ENCODE data around the gene FPR1.

The FPR1 gene

DNA sequence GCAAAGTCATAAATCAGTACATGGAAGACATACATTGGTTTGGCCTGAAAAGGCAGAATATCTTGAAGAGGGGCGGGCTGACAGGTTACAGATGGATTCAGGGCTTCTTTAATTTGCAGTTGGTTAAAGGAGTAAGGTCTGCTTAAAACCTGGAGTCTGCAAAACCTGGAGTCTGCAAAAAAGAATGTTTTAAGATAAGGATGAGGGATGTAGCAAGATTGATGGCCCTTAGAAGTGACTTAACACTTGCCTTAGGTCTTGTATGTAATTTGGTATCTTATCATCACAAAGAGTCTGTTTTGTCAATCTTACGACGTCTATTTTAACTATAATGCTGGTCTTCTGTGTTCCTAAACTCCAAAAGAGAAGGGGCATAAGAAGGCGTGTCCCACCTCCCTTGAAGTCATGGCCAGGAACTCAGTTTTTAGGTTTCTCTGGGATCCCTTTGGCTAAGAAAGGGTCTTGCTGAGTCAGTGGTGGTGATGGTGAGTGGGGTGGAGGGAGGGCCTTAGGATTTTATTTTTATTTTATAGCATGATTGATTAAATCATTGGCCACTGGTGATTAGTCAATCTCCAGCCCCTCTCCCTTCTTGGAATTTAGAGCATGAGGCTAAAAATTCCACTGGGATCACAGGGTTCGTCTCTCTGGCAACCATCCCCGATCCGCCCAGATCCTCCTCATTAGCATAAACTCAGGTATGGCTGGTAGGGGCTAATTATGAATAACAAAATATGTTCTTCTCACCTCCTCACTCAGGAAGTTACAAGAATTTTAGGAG, 17.7 kb downstream of the FPR1 start:
- no peak for FAIRE-seq

DNA sequence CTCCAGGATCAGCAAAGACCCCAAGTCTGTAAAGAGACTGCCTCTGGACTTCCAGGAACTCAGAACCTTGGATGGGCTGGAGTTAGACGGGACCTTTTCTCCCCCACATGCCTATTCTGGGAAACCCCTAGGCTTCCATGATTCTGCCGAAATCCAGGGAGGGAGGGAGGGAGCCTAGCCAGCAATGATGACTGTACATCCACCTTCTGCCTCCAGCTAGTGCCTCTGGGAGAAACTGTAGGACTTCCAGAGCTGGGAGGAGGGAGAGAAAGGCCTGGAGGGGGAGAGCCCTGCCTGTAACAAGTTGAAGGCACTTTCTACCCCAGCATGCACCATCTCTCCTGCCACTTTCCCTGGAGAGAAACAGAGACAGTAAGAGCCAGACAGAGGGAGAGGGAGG, 21.9 kb downstream of the FPR1 start:
- no peak for FAIRE-seq

DNA sequence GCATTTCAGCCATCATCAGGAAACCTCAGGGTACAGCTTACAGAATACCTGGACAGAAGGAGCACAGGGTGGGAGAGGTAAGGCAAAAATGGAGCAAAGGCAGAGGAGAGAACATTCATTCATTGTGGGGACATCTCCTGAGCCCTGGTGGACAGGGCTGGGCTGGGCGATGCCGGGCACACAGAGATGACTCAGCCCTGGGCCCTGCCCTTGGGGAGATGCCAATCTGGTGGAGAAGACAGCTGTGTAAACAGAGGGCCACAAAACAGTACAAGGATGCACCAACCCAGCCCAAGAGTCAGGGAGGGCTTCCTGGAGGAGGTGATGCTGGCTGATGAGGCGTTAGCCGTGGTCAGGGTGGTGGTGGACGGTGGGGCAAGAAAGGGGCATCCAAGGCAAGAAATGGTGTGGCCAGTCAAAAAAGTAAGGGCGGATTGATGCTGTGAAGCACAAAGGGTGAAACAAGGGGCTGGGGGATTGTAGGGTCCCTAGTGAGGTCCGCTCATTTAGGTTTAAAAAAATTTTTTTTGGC, 24.3 kb downstream of the FPR1 start:
- no peak for FAIRE-seq

DNA sequence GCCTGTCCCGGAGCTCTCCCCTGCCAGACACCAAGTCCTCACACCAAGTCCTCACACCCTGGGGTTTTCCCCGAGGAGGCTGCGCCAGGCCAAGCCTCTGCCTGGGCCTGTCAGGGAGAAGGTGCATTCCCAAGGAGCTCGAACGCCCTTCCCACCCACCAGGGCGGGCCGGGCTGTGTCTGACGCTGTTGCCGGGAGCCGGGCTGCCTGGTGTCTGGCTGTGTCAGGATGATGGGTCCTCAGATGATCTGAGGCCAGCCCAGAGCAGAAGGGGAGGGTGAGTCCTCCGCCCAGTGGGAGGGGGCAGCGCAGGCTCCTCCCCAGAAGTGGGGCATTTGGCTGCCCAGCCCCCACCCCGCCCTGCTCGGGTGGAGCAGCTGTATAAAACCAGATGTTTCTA, 25.6 kb downstream of the FPR1 start:
- no peak for FAIRE-seq

DNA sequence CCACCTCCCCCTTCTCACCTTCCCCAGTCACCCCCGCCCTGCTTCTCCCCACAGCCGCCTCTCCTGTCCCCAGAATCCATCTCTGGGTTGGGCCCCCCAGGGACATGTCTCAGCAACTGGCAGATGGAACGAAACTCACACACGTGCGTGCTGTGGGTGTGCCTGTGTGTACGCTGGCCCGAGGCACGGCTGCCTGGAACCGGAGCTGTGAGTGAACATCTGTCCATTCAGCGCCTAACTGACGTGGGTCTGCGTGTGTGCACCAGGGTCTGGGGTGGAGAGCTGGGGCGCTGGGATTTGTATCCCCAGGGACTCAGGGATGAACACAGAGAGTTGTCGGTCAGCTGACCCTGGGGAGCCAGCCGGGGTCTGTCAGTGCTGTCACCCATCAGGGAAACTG, 27.1 kb downstream of the FPR1 start:
- FAIRE-seq = no peak

DNA sequence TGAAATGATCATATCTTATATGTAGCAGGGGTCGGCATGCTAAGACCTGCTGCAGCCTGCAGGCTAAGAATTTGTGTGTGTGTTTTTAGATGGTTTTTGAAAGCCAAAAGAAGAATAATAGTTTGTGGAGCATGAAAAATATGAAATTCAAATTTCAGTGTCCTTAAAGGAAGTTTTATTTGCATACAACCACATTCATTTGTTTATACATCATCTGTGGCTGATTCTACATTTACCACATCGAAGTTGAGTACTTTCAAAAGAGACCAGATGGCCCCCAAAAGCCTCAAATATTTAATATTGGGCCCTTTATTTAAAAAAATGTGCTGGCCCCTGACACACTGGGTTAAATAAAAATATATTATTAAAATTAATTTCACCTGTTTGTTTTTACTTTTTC, 29.2 kb downstream of the FPR1 start:
- no peak for FAIRE-seq

DNA sequence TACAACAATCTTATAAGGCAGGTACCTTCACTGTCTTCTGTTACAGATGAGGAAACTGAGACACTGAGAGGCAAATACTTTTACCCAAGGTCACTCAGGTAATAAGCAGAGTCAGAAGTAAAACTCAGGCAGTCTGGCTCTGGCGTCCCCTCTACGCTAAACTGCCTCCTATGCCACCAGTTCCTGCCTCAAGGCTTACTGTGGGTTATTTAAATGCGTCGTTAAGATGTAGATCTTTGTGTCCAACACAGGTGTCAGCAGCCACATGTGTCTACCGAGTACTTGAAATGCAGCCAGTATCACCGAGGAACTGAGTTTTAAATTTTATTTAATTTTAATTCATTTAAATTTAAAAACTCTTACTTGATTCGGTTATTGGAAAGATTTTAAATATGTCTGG, 29.8 kb downstream of the FPR1 start:
- FAIRE-seq = no peak

DNA sequence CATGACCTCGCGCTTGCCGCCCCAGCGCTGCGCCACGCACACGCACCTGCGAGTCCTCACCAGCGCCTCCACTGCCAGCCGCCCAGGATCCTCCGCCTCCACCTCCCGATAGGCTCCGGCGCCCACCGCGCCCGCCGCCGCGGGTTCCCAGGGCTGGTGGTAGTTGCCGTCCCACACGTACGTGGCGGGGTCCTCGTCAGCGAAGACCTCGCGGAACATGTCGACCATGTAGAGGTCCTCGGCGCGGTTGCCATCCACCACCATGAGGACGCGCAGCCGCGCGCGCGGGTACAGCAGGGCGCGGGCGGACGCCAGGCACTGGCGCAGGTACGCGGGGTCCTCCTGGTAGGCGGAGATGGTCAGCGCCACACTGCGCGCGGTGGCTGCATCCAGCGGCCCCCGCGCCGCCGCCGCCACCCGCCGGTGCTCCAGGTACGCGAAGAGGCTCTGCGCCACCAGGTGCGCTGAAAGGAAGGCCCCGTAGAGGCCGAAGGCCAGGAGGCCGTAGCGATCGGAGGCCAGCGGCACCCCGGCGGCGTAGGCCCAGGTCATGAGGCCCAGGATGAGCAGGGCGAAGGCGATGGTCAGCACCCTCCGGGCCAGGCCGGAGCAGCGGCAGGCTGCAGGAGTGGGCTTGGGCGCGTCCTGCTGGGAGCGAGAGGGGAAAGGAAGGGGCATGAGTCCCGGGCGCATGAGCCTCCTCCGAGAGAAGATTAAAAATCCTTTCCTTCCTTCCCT, 32.3 kb downstream of the FPR1 start:
- no peak for FAIRE-seq

DNA sequence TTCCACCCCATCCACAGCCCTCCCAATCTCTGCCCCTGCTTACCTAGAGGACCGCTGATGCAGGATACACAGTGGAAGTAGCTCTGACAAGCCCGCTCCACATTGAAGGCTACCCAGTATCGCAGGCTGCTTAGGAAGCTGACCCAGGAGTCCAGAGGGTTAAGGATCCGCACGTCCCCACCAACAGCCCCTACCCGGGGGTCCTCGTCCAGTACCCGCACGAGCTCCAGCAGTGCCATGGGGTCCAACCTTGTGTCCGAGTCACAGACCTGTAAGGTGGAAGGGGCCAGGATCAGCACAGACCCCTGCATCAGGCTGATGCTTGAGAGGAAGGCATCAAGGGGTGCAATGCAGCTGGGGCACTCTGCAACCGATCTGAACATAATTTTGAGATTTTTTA, 34.8 kb downstream of the FPR1 start:
- FAIRE-seq = no peak

DNA sequence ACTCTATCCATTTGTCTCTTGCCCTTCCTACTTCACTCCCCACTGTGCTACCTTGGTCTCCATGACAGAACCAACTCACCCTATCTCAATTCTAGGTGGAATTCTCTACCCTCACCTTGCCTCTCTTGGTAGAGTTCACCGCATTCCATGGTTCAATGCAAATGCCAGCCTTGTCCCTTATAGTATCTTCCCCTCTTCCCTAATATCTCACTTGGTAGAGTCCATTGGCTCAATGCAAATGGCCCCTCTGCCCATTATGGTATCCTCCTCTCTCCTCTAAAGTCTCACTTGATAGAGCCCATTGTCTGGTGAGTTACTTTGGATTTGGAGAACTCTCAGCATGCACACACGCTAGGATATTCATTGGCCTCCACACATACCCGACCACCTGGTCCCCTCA, 35.8 kb downstream of the FPR1 start:
- FAIRE-seq = no peak

DNA sequence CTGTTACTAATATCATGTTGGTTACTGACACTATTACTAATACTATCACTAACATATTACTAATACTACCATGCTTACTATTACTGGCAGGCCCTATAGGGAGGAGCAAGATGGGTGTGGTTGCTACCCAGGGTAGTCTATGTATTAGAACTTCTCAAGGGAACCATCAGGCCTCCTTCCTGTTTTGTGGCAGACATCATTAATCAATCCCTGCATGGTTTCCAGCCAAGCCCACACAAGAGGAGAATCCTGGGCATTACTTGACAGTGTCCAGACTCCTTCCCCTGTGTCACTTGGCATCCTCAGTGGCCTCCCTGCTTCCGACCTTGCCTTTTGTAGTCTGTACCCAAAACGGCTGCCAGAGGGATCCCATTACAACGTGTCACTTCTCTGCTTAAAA, 36.8 kb downstream of the FPR1 start:
- no peak for FAIRE-seq

DNA sequence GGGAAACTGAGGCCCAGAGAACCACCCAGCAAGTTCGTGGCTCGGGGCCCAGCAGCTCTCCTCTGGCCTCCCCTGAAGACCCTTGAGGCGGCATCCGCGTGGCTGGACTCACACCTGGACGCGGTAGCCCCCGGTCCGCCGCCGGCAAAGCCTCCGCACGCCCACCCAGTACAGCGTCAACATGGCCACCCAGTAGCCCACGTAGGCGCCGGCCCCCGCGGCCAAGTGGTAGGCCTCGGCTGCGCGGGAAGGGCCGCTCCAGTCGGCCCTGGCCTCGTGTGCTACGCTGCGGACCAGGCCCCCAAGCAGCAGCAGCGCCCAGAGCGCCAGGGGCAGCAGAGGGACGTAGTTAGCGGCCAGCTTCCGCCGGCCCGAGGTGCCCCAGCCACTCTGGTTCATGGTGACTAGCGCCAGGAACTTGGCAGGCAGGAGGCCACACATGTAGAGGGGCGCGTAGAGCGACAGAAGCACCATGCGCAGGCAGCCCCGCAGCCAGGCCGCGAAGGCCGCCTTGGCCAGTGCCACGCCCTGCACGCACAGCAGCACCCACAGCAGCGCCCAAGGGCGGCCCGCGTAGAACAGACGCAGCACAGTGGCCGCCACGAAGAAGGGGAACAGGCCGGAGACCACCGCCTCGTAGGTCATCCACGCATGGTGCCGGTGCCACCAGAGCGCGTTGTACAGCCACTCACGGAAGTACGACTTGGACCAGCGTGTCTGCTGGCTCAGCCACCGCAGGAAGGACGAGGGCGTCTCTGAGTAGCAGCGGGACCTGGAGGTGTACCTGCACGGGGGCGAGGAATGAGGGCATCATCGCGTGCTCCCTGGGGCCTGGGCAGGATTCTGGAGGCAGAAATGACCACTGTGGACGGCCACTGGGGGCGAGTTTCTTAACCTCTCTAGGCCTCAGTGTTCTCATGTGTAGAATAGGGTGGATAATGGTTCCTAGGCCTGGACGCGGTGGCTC, 38.1 kb downstream of the FPR1 start:
- no peak for FAIRE-seq

DNA sequence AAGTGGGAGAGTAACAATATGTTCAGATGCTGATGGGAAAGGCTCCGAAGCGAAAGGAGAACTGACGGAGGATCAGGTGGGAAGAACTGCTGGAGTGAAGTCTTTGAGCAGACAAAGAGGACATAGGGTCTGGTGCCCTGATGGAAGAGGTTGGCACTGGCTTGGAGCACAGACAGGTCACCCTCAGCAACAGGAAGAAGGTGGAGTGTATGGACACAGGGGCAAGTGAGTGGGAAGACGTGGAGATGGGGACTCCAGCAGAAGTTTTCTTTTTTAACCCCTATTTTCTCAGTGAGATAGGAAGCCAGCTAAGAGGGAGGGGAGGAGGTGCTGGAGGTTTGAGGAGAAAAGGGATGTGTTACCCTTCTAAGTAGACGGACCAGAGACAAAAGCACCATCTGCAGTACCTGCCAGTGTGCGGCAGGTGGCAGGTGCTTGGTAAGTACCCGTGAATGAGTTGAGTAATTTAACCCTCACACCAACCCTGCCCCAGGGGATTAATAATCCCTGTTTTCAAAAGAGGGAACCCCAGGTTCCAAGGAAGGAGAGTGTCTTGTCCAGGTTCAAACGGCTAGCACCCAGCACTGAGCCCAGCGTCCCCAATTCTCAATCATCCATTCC, 39.1 kb downstream of the FPR1 start:
- FAIRE-seq = no peak

DNA sequence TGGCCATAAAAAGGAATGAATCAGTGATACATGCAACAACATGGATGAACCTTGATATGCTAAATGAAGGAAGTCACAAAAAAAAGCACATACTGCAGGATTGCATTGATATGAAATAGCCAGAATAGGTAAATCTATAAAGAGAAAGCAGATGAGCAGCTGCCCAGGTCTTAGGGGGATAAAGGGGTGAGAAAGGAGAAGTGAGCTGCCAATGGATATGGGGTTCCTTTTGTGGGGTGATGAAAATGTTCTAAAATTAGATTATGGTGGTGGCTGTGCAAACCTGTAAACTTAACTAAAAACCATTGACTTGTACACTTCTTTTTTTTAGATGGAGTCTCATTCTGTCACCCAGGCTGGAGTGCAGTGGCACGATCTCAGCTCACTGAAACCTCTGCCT, 40.0 kb downstream of the FPR1 start:
- FAIRE-seq = no peak

DNA sequence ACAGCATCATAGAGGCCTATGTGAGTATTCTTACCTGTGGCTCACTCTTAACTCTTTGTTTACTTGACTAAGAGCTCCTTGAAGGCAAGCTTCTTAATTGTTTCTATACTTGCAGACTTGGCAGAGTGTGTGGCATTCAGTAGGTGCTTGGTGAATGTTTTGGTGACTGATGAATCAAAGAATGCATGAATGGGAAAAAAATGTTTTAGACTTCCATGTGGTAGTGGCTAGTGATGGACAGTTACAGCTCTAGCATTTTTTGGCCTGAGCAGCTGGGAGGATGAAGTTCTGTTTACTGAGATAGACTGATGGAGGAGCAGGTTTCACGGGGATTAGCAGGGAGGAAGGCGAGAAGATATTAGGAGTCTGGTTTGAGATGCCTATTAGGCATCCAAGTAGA, 41.5 kb downstream of the FPR1 start:
- FAIRE-seq = no peak

DNA sequence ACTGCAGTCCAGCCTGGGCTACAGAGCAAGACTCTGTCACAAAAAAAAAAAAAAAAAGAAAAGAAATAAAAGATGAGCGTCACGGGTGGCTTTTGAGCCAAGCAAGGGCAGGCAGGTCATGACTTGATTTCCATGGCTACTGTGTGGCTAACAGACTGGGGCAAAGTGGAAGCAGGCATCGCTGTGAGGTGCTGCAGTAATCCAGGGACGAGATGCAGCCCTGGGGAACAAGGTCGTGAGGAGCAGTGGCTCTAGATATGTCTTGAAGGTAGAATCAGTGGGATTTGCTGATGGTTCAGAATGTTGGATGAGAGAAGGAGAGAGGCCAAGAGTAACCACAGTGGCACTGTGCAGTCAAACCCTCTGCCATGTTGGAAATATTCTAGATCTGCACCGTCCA, 42.1 kb downstream of the FPR1 start:
- FAIRE-seq = no peak

DNA sequence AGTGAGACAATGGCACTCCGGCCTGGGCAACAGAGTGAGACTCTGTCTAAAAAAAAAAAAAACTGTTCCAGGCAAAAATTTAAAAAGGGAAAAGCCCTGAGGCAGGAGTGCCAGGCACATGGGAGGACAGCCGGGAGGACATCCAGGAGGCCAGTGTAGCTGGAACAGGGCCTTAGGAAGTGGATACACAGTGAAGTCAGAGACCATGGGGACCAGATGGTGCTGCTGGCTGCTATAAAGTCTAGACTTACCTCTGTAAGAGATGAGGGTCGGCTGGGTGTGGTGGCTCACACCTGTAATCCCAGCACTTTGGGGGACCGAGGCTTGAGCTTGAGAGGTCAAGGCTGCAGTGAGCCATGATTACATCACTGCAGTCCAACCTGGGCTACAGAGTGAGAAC, 42.9 kb downstream of the FPR1 start:
- FAIRE-seq = no peak

DNA sequence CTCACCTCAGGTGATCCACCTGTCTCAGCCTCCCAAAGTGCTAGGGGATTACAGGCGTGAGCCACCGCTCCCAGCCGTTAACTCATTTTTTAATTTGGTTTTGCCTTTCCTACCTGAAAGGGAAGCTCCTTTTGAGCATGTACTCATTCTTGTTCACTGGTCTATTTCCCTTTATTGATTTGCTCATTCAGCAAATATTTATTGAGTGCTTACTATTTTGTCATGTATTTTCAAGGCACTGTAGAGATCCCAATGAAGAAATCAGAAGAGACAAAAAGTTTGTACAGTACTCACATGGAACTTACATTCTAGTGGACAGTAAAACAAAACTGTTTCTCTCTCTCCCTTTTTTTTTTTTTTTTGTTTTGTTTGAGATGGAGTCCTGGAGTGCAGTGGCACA, 44.8 kb downstream of the FPR1 start:
- no peak for FAIRE-seq

DNA sequence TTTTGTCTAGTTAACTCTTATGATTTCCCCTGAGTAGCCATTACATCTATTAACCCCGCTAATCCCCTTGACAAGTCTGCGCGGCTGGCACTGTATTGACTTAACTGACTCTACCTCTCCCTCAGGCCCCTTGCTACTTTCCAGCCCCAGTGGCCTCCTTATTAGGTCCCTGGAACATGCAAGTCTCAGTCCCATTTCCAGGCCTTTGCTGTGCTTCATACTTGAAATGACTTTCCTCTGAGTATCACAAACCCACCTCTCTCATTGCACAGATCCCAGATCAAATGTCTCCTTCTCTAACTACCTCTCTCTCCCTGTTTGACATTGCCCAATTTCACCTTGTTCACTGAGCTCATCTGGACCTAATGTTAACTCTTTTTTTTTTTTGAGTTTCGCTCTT, 45.4 kb downstream of the FPR1 start:
- FAIRE-seq = no peak

DNA sequence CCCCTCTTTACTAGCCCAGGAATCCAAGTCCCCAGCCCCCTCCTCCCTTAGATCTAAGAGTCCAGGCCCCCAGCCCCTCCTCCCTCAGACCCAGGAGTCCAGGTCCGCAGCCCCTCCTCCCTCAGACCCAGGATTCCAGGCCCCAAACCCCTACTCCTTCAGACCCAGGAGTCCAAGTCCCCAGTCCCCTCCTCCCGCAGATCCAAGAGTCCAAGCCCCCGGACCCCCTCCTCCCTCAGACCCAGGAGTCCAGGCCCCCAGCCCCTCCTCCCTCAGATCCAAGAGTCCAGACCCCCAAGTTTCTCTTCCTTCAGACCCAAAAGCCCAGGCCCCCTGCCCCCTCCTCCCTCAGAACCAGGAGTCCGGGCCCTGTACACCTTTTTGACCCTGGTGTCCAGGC, 47.1 kb downstream of the FPR1 start:
- FAIRE-seq = no peak

DNA sequence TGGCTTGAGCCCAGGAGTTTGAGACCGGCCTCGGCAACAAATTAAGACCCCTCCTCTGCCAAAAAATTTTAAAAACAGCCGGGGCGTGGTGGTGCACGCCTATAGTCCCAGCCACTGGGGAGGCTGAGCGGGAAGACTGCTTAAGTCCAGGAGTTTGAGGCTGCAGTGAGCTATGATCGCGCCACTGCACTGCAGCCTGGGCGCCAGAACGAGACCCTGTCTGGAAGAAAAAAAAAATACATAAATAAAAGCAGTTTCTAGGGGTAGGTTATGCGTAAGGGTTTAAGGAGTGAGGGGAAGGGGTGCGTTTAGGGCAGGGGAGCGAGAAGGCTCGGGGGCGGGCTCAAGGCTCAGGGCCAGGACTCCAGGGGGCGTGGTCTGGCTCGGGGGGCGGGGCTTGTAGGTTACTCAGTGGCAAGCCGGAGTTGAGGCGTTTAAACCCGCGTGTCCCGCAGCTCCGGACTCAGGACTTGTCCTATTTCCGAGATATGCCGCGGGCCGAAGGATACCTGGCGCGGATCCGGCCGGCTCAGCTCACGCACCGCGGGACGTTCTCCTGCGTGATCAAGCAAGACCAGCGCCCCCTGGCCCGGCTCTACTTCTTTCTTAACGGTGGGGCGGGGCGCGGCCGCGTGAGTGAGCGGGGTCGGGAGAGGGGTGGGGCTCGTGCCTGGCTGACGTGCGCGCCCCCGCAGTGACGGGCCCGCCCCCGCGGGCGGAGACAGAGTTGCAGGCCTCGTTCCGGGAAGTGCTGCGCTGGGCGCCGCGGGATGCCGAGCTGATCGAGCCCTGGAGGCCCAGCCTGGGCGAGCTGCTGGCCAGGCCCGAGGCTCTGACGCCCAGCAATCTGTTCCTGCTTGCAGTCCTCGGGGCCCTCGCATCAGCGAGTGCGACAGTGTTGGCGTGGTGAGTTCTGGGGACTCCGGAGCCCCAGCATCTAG, 47.8 kb downstream of the FPR1 start:
- FAIRE-seq = no peak
